Measurements from ENCODE around the gene NDRG2.

- TF ChIP-seq CEBPB (IDR thresholded peaks at IDR 0.05; ENCODE audit: low read depth) (no peak), CTCF (IDR thresholded peaks at IDR 0.05 in 2 of 3, conservative IDR thresholded peaks at IDR 0.05 in 1 of 3; ENCODE audit: borderline replicate concordance in 1 of 3, insufficient read depth in 1 of 3, low read depth in 2 of 3, low read length in 2 of 3) (no peak), EZH2phosphoT487 (IDR thresholded peaks at IDR 0.05; ENCODE audit: borderline replicate concordance) (no peak), EZH2 (IDR thresholded peaks at IDR 0.05) (no peak), POLR2A (IDR thresholded peaks at IDR 0.05; ENCODE audit: borderline replicate concordance, extremely low read depth, insufficient read depth, insufficient read length) (no peak), MAX (IDR thresholded peaks at IDR 0.05) (no peak), RAD21 (IDR thresholded peaks at IDR 0.05; ENCODE audit: low read depth) (no peak)
Observed at GRCh38 chr14:21017528-21018245, 7.2 kb downstream of the NDRG2 start.

Data from HCT116 (cell line).